Transverse colon (tissue), 4 donors: ENCODE measurements around the gene CDC45. TPM values are rescaled to one million over a fixed set of nuclear protein-coding genes. Genes with fewer than 3 reads are reported as not detected.

Source experiments
- DNase-seq: peaks from one replicate; pipeline ENCODE4 v3.0.0-alpha.2; 2019
- H3K27ac ChIP-seq, 4 donors: fragments of 200-600 bp; sonication (generic); 2 replicates each; pipeline ENCODE4 v1.5.1; 2016 to 2018; ENCODE audit warnings: inconsistent platforms in 4 of 4
- H3K27me3 ChIP-seq: fragments of 200-600 bp; sonication (generic); 2 replicates; pipeline ENCODE4 v1.5.1; 2017; ENCODE audit warnings: inconsistent platforms
- H3K36me3 ChIP-seq, 4 donors: fragments of 200-600 bp; sonication (generic); 2 replicates each; pipeline ENCODE4 v1.5.1; 2017 to 2019; ENCODE audit warnings: inconsistent platforms in 4 of 4
- H3K4me1 ChIP-seq, 4 donors: fragments of 200-600 bp; sonication (generic); 2 replicates each; pipeline ENCODE4 v1.5.1; 2017 to 2020; ENCODE audit warnings: inconsistent platforms in 4 of 4
- H3K4me3 ChIP-seq, 4 donors: fragments of 200-600 bp; sonication (generic); 1 replicate in 1 of 4; 2 replicates in 3 of 4; pipeline versions ENCODE4 v1.5.1 to v1.6.1; 2017 to 2019; ENCODE audit warnings: inconsistent platforms in 4 of 4
- H3K9me3 ChIP-seq, 2 donors: fragments of 200-600 bp; sonication (generic); 2 replicates each; pipeline ENCODE4 v1.5.1; 2017 to 2019; ENCODE audit warnings: inconsistent platforms in 2 of 2
- CTCF ChIP-seq, 5 experiments: fragments of 200-600 bp in 3 of 5; fragments of 450-650 bp in 2 of 5; sonication (generic) in 3 of 5; IDR thresholded peaks; 1 replicate in 2 of 5; 2 replicates in 3 of 5; pipeline ENCODE4 v1.5.1; 2016 to 2017; ENCODE audit warnings: antibody characterized with exemption in 5 of 5, inconsistent platforms in 3 of 5, mild to moderate bottlenecking in 2 of 5, moderate library complexity in 1 of 5
- EP300 ChIP-seq: sonication (generic); formaldehyde crosslinking; IDR thresholded peaks from one replicate; pipeline ENCODE4 v1.6.1; 2017; ENCODE audit warnings: antibody characterized with exemption, low read depth
- POLR2A ChIP-seq: fragments of 450-650 bp; IDR thresholded peaks from one replicate; pipeline ENCODE4 v1.6.1; 2016; ENCODE audit warnings: antibody characterized with exemption, mild to moderate bottlenecking, moderate library complexity
- POLR2AphosphoS5 ChIP-seq, 3 donors: sonication (generic); formaldehyde crosslinking; IDR thresholded peaks; one replicate each; pipeline ENCODE4 v1.6.1; 2016; ENCODE audit warnings: antibody characterized with exemption in 3 of 3
- WGBS, 2 donors: methylation state at CpG; one replicate each; pipeline ENCODE4 v1.1.5; 2018; ENCODE audit warnings: low coverage in 1 of 2; 5-methylcytosine and 5-hydroxymethylcytosine counted together
- in situ Hi-C, 4 donors: fragments of 200-750 bp; cut with MboI; loops; one replicate each; pipeline versions ENCODE4 v1.15.0 to v1.15.1; 2017; ENCODE audit warnings: low sequenced_read_pairs in 3 of 4, low pct_ligation_motif_present in 1 of 4, low pct_unique_long_range_greater_than_20kb in 1 of 4
- intact Hi-C: fragments of 100-400 bp; cut with DNase I; formaldehyde crosslinking; loops from one replicate; pipeline ENCODE4 v1.15.1; 2023; ENCODE audit warnings: low total_unique reads
- total RNA-seq, 4 donors: library from RNA; depleted of rRNA; stranded (reverse); fragments of >200 nt; gene quantifications; one replicate each; pipeline ENCODE4 v1.1.0, GENCODE V29; 2016

The CDC45 gene
- total RNA-seq, 4 donors from 2014 or later: 1.1 to 2.0 (median 1.2) TPM; not detected in 1

GRCh38 chr22:19463008-19463407, 16.7 kb upstream of the CDC45 start:
- intact Hi-C loops: no loop called here

GRCh38 chr22:19463491-19464469, 15.9 kb upstream of the CDC45 start:
- DNase-seq: no peak
- H3K9me3 ChIP-seq: no peaks in the 10 kb centered on the region
- no peaks in the 10 kb centered on the region for H3K27me3 ChIP-seq
- in situ Hi-C loops (loop anchor here in 1 of 4 donors (10.0 kb wide), 1 partner anchor 59 kb away; no protein-coding TSS in a partner anchor), intact Hi-C loops (no loop called here)
- no peak for TF ChIP-seq CTCF (IDR thresholded peaks at IDR 0.05)
- TF ChIP-seq EP300: no peak
- no peak for TF ChIP-seq POLR2A
- no peak for TF ChIP-seq POLR2AphosphoS5 (IDR thresholded peaks at IDR 0.05)
- H3K4me3 ChIP-seq: no peak overlapping the region
- H3K36me3 ChIP-seq: peaks cover 0 to 60% (median 20%) of the 10 kb centered on the region in 4 donors
- 62 to 72% methylated on average over 3 to 7 of the region's 7 CpGs for WGBS, 2 donors
- H3K27ac ChIP-seq: no peak overlapping the region
- no peaks in the 10 kb centered on the region for H3K4me1 ChIP-seq

More at GRCh38 chr22:19463008-19463407, 16.7 kb upstream of the CDC45 start:
- 95 to 100% methylated on average over 1 of the region's 1 CpG for WGBS, 2 donors
- H3K27me3 ChIP-seq: no peaks in the 10 kb centered on the region
- no peaks in the 10 kb centered on the region for H3K4me1 ChIP-seq
- DNase-seq: no peak
- peaks cover 0 to 57% (median 19%) of the 10 kb centered on the region in 4 donors for H3K36me3 ChIP-seq
- H3K4me3 ChIP-seq: no peak overlapping the region
- H3K9me3 ChIP-seq: no peaks in the 10 kb centered on the region
- H3K27ac ChIP-seq: no peak overlapping the region
- TF ChIP-seq POLR2AphosphoS5 (IDR thresholded peaks at IDR 0.05): no peak
- no peak for TF ChIP-seq CTCF (IDR thresholded peaks at IDR 0.05)
- TF ChIP-seq EP300: no peak
- in situ Hi-C loops: loop anchor here in 1 of 4 donors (10.0 kb wide), 1 partner anchor 58 kb away; no protein-coding TSS in a partner anchor

GRCh38 chr22:19464546-19464945, 15.2 kb upstream of the CDC45 start:
- no peaks in the 10 kb centered on the region for H3K9me3 ChIP-seq
- H3K4me3 ChIP-seq: no peak overlapping the region
- 82% methylated on average over 1 of the region's 1 CpG; no CpG with 5 or more reads in 1 of the 2 donors for WGBS, 2 donors
- no peaks in the 10 kb centered on the region for H3K4me1 ChIP-seq
- in situ Hi-C loops (loop anchor here in 1 of 4 donors (10.0 kb wide), 1 partner anchor 60 kb away; no protein-coding TSS in a partner anchor), intact Hi-C loops (no loop called here)
- no peaks in the 10 kb centered on the region for H3K27me3 ChIP-seq
- peaks cover 0 to 66% (median 23%) of the 10 kb centered on the region in 4 donors for H3K36me3 ChIP-seq
- no peak overlapping the region for H3K27ac ChIP-seq
- no peak for TF ChIP-seq POLR2AphosphoS5 (IDR thresholded peaks at IDR 0.05)
- TF ChIP-seq CTCF (IDR thresholded peaks at IDR 0.05): no peak
- no peak for TF ChIP-seq EP300
- no peak for TF ChIP-seq POLR2A
- no peak for DNase-seq

- TF ChIP-seq CTCF (IDR thresholded peaks at IDR 0.05) (no peak), EP300 (no peak), POLR2A (no peak), POLR2AphosphoS5 (IDR thresholded peaks at IDR 0.05) (no peak)
- in situ Hi-C loops: loop anchor here in 1 of 4 donors (10.0 kb wide), 1 partner anchor 60 kb away; no protein-coding TSS in a partner anchor
- intact Hi-C loops: no loop called here
Measured at GRCh38 chr22:19464975-19465374, 14.7 kb upstream of the CDC45 start.

More at GRCh38 chr22:19464975-19465374, 14.7 kb upstream of the CDC45 start:
- H3K9me3 ChIP-seq: no peaks in the 10 kb centered on the region
- no peak overlapping the region for H3K27ac ChIP-seq
- H3K4me3 ChIP-seq: no peak overlapping the region
- H3K27me3 ChIP-seq: no peaks in the 10 kb centered on the region
- 83 to 85% methylated on average over 3 to 4 of the region's 4 CpGs for WGBS, 2 donors
- DNase-seq: no peak
- no peaks in the 10 kb centered on the region for H3K4me1 ChIP-seq
- H3K36me3 ChIP-seq: peaks cover 0 to 70% (median 26%) of the 10 kb centered on the region in 4 donors
